NCI-H146 treated with DMSO at 0.1 percent for 48 hours (cell line): Measurements from ENCODE around the gene IL4.
"Not testable (repeated sequence)": the region's sequence is repeated elsewhere in the genome, so short reads cannot be mapped to it uniquely, and the experiment has no call there.

Experiments
- DNase-seq: peaks from one replicate; lab custom pipeline; 2025; ENCODE audit not compliant: unreplicated experiment; lab: John Stamatoyannopoulos, UW

IL4 gene

GRCh38 chr5:132689513-132689912 is 15.7 kb downstream of the IL4 start:
- no peak for DNase-seq

GRCh38 chr5:132690156-132690555 is 16.4 kb downstream of the IL4 start:
- no peak for DNase-seq

DNA sequence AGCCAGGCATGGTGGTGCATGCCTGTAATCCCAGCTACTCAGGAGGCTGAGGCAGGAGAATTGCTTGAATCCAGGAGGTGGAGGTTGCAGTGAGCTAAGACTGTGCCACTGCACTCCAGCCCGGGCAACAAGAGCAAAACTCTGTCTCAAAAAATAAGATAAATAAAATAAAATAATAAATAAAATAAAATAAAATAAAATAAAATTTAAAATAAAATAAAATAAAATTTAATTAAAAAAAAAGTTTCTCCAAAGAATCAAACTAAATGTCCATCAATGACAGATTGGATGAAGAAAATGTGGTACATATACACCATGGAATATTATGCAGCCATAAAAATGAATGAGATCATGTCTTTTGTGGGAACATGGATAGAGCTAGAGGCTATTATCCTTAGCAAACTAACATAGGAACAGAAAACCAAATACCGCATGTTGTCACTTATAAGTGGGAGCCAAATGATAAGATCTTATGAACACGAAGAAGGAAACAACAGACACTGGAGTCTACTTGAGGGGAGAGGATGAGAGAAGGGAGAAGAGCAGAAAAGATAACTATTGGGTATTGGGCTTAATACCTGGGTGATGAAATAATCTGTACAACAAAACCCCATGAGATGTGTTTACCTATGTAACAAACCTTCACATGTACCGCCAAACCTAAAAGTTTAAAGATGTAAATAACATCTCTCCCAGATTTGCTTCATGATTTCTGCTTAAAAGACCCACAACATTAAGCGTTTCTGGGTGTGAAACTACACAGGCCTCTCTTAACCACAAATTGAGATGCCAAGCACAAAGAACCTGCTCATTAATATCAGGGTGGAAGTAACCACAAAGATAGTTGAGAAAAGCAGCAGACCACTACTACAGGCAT is 18.2 kb downstream of the IL4 start:
- DNase-seq: not testable (repeated sequence)

DNA sequence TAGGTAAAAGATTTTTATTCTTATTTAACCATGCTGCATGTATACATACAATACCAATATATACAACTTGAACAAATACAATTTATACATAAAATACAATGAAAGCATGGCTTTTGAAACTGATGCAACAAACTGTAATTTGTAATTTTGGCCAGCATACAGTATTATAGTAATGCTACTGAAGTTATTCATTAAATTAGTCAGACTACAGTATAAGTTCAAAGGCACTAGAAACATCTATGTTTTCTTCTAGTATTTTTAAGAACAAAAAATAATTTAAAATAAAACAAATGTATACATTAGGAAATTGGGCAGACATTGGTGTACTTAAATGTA is 18.8 kb downstream of the IL4 start:
- no peak for DNase-seq

DNA sequence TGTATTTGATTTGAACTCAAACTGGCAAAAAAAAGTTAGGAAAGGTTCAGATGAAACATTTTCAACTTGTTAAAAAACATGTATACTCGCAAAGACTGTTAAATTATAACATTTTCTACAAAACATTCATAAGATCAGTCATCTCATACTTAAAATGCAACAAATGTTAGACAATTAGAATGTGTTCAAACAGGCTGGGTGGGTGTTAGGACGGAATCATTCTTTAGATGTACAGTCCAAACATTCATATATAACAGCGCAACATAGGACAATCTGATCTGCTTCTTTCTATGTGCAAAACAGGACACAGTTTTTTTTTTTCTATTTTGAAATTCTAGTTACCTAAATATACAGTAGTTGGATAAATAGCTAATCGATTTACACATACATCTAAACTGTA is 22.2 kb downstream of the IL4 start:
- DNase-seq: no peak

- no peak for DNase-seq
These were observed 31.1 kb downstream of the IL4 start for GRCh38 chr5:132704875-132705274.

GRCh38 chr5:132708645-132709044 is 34.9 kb downstream of the IL4 start:
- DNase-seq: no peak

- DNase-seq: no peak
These were observed 40.9 kb downstream of the IL4 start for GRCh38 chr5:132714456-132715307.

GRCh38 chr5:132718544-132719312 is 44.9 kb downstream of the IL4 start:
- no peak for DNase-seq

DNA sequence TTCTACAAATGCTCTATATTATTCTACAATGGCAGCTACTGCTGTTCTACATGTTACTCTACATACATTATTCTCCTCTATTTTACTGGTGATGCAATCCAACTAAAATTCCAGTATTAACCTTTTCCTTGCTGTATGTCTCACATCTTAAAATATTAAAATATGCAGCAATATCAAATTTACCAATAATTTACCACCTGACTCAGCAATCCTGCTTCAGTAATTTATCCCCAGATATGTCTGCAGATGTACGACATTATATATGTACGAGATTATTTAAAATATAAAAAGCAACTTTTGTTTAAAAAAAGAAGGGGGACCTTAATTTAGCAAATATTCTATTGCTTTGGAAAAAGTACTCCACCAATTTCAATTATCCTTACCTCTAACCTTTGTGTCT is 52.0 kb downstream of the IL4 start:
- DNase-seq: no peak

DNA sequence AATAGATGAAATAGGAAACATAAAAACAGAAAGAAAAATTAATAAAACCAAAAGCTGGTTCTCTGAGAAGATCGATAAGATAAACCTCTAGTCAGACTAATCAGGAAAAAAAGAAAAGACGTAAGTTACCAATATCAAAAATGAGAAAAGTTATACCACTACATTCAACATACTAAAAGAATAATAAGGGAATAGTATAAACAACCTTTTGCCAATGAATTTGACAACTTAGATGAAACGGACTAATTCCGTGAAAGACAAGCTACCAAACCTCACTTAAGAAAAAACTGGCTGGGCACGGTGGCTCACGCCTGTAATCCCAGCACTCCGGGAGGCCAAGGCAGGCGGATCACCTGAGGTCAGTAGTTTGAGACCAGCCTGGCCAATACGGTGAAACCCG is 56.1 kb downstream of the IL4 start:
- DNase-seq: no peak
